Left cardiac atrium (tissue), 4 donors: Measurements from ENCODE around the gene S100A6. TPM values are rescaled to one million over a fixed set of nuclear protein-coding genes. Genes with fewer than 3 reads are reported as not detected.
"Not testable (repeated sequence)": the region's sequence is repeated elsewhere in the genome, so short reads cannot be mapped to it uniquely, and the experiment has no call there.

Source experiments
- ATAC-seq, 2 donors: fragments of 200-7000 bp; cut with Tn5 transposase; one replicate each; pipeline ENCODE4 v1.9.1; 2020; ENCODE audit warnings: mild to moderate bottlenecking in 2 of 2, moderate library complexity in 2 of 2
- DNase-seq: peaks from one replicate; pipeline ENCODE4 v3.0.0-alpha.2; 2020
- intact Hi-C, 2 donors: fragments of 100-400 bp; cut with DNase I; formaldehyde crosslinking; loops; one replicate each; pipeline versions ENCODE4 v1.14.1 to v1.15.1; 2022 to 2023
- long read RNA-seq: library from polyadenylated mRNA; unstranded; transcript quantifications from one replicate; pipeline ENCODE4 v2.0.0, GENCODE V29; 2021
- total RNA-seq, 2 donors: library from RNA; stranded (reverse); fragmentation: NEBNext Ultra II Directional; extraction: Animal tissue kit (Norgen Biotek cat#: 25700); gene quantifications; one replicate each; pipeline ENCODE4 v1.2.1, GENCODE V29; 2021
- donor health status: DM: no; HTN: yes; CAD: no.
- donor health status: DM: no; HTN: yes; CAD: no; lungs with severe emphysema.
- donor health status: DM: yes; HTN: yes; CAD: no.
- donor health status: Dilated cardiomyopathy.

S100A6 gene
- total RNA-seq: 100 to 1,000 TPM; 449 to 518 TPM
- long read RNA-seq, transcript S100A6-201 (3 exons, 665 nt): major isoform, 17 of 19 reads
- long read RNA-seq, partial matches to known transcripts: 0 of 19 reads
- long read RNA-seq, other reads (novel, unspliced or antisense): 1 of 19 reads

GRCh38 chr1:153535242-153536011, at the start of gene S100A6:
Gene S100A6, minus strand, starts transcription at chr1:153535991. Its CDS starts 652 bp downstream, at chr1:153535339.
- peak; percentile 69 for DNase-seq
- peak; percentile 56 to 66 for ATAC-seq
- intact Hi-C loops: loop anchor here in 1 of 2 donors (2.0 kb wide), 1 partner anchor 31 kb away; no protein-coding TSS in a partner anchor

DNA sequence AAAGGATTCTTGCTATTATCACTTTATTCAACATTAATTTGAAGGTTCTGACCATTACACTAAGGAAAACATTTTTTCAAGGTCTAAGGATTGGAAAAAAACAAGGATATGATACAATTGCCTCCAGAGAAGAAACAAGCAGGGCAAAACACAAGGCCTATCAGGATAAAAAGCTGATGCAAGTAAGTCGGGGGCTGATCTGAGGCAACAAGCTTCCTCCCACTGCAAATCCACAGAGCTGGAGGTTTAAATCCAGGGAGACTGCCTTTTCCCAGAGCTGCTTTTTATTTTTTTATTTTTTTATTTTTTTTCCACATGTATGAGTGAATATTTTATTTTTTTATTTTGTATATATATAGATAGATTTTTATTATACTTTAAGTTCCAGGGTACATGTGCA, 49.2 kb upstream of the S100A6 start:
- no peak for ATAC-seq
- DNase-seq: no peak
- intact Hi-C loops: no loop called here

DNA sequence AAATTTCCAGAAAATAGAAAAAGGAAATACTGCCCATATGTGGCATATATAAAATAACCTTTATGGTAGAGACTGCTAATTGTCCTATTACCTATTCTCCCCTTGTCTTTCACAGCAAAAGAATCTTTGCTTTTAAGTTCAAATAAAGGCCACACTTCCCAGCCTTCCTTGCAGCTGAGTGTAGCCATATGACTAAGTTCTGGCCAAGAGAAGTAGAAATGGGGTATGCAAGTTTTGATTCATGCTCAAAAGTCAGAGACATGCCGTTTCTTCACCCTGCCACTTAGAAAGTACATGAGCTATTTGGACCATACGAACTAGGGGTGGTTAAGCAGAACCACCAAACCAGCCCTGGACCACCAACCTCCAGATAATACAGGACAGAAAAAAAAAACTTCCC, 48.2 kb upstream of the S100A6 start:
- ATAC-seq (no peak), DNase-seq (no peak)
- intact Hi-C loops: no loop called here

GRCh38 chr1:153583514-153583913, 47.7 kb upstream of the S100A6 start:
- ATAC-seq, intact Hi-C loops, DNase-seq: not testable (repeated sequence)

GRCh38 chr1:153582836-153583235, 47.0 kb upstream of the S100A6 start:
- DNase-seq, ATAC-seq, intact Hi-C loops: not testable (repeated sequence)

GRCh38 chr1:153578936-153579335, 43.1 kb upstream of the S100A6 start:
- DNase-seq (no peak), ATAC-seq (no peak)
- intact Hi-C loops: loop anchor here in 1 of 2 donors (10.0 kb wide), 1 partner anchor 86 kb away; no protein-coding TSS in a partner anchor

DNA sequence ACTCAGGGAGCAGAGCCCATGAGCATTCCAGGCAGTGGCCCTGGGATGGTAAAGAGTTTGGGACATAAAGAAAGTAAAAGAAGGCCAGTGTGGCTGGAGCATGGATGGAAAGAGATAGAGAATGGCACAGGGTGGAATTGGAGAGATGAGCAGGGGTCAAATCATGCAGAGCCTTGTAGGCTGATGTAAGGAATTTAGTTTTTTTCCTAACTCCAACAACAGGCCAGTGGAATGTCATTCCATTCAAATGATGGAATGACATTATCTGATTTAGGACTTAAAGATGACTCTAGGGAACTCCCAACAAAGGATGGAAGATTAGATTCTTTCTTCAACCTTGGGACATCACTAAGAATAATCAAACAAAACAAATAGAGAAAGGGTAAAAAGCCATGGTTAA, 42.7 kb upstream of the S100A6 start:
- no peak for DNase-seq
- ATAC-seq: no peak
- intact Hi-C loops: loop anchor here in 1 of 2 donors (10.0 kb wide), 1 partner anchor 86 kb away; no protein-coding TSS in a partner anchor

DNA sequence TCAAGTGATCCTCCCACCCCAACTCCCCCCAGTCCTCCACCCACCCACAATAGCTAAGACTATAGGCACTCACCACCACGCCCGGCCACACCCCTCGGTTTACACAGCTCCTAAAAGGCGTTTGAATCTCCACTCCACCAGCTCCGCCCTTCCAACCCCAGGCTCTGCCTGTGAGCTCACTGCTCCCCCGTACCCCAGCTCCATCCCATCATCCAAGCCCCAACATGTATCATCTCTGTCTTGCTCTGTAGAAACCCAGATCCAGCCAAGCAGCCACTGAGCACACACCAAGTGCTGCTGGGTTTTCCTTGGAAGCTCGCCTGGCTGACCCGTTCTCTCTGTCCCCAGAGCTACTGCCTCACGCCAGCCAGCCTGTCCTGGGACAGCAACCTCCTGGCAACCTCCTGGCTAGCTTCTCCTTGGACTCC, 41.8 kb upstream of the S100A6 start:
- intact Hi-C loops: loop anchor here in 1 of 2 donors (10.0 kb wide), 1 partner anchor 87 kb away; no protein-coding TSS in a partner anchor
- peak; percentile 26 for DNase-seq

GRCh38 chr1:153577138-153577537, 41.3 kb upstream of the S100A6 start:
- intact Hi-C loops: loop anchor here in 1 of 2 donors (10.0 kb wide), 1 partner anchor 88 kb away; no protein-coding TSS in a partner anchor

More for the DNA sequence above, 41.8 kb upstream of the S100A6 start:
- peak; percentile 42 to 93 for ATAC-seq

DNA sequence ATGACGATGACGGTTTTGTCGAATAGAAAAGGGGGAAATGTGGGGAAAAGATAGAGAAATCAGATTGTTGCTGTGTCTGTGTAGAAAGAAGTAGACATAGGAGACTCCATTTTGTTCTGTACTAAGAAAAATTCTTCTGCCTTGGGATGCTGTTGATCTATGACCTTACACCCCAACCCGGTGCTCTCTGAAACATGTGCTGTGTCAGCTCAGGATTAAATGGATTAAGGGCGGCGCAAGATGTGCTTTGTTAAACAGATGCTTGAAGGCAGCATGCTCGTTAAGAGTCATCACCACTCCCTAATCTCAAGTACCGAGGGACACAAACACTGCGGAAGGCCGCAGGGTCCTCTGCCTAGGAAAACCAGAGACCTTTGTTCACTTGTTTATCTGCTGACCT, 39.7 kb upstream of the S100A6 start:
- DNase-seq, ATAC-seq: not testable (repeated sequence)
- intact Hi-C loops: loop anchor here in 1 of 2 donors (10.0 kb wide), 1 partner anchor 89 kb away; no protein-coding TSS in a partner anchor

More at GRCh38 chr1:153577138-153577537, 41.3 kb upstream of the S100A6 start:
- DNase-seq (no peak), ATAC-seq (no peak)

- intact Hi-C loops: loop anchor here in 1 of 2 donors (10.0 kb wide), 1 partner anchor 90 kb away; no protein-coding TSS in a partner anchor
- not testable (repeated sequence) for ATAC-seq, DNase-seq
These were observed 39.3 kb upstream of the S100A6 start for GRCh38 chr1:153575081-153575491.

- ATAC-seq (no peak), DNase-seq (no peak)
- intact Hi-C loops: loop anchor here in 1 of 2 donors (5.0 to 10.0 kb wide), 2 partner anchors 44 to 91 kb away; partner anchors contain the start of gene S100A14
These were observed 37.6 kb upstream of the S100A6 start for GRCh38 chr1:153573351-153573750.

DNA sequence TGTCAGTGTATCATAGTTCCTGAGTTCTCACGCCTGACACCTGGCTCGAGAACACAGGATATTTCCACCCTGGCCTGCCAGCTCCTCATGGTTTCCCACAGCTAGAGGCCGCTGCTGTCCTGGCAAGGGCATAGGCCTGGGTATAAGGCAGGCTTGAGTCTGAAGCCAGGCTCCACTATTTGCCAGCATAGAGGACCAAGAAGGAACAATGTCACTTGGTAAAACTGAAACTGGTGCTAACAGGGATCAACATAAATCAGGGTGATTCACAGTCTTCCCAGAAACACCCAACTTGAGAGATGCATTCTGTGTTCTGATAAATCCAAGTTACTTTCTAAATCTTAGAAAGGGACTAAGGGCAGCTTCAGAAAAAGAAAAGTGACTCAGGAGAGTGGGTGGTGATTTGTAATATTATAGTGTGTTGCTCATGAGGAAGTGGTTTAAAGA, 36.8 kb upstream of the S100A6 start:
- peak; percentile 81 to 90 for ATAC-seq
- peak; percentile 87 for DNase-seq
- intact Hi-C loops: loop anchor here in 1 of 2 donors (5.0 to 10.0 kb wide), 2 partner anchors 45 to 92 kb away; partner anchors contain the start of gene S100A14

GRCh38 chr1:153571706-153572105, 35.9 kb upstream of the S100A6 start:
- intact Hi-C loops: loop anchor here in 1 of 2 donors (5.0 to 10.0 kb wide), 2 partner anchors 46 to 93 kb away; partner anchors contain the start of gene S100A14
- ATAC-seq (no peak), DNase-seq (no peak)

- intact Hi-C loops: loop anchor here in 1 of 2 donors (5.0 to 10.0 kb wide), 2 partner anchors 46 to 94 kb away; partner anchors contain the start of gene S100A14
- no peak for DNase-seq
- no peak for ATAC-seq
These were observed 35.1 kb upstream of the S100A6 start for GRCh38 chr1:153570874-153571273.

DNA sequence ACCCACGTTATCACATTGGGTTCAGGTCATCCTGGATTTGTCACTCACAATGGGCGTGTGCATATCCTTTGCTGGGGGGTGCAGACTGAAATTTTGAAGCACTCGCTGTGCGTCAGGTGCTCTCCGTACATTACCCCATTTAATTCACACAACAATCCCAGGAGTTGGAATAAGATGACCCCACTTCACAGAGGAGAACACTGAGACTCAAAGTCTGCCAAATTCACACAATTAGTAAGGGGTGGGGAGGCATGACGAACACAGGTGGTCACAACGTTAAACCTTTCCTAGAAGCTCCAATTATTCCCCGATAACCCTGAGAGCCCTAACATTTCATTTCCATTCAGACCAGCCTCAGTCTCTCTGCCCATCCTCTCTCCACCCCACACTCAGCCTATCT, 33.7 kb upstream of the S100A6 start:
- intact Hi-C loops: loop anchor here (2.0 to 5.0 kb wide), 3 partner anchors 37 to 217 kb away; no protein-coding TSS in a partner anchor
- ATAC-seq (no peak), DNase-seq (no peak)

GRCh38 chr1:153568367-153569099, 32.7 kb upstream of the S100A6 start:
- DNase-seq (peak; percentile 91), ATAC-seq (peak; percentile 16 to 35)
- intact Hi-C loops: loop anchor here (1.0 to 5.0 kb wide), 4 partner anchors 36 to 216 kb away; no protein-coding TSS in a partner anchor

DNA sequence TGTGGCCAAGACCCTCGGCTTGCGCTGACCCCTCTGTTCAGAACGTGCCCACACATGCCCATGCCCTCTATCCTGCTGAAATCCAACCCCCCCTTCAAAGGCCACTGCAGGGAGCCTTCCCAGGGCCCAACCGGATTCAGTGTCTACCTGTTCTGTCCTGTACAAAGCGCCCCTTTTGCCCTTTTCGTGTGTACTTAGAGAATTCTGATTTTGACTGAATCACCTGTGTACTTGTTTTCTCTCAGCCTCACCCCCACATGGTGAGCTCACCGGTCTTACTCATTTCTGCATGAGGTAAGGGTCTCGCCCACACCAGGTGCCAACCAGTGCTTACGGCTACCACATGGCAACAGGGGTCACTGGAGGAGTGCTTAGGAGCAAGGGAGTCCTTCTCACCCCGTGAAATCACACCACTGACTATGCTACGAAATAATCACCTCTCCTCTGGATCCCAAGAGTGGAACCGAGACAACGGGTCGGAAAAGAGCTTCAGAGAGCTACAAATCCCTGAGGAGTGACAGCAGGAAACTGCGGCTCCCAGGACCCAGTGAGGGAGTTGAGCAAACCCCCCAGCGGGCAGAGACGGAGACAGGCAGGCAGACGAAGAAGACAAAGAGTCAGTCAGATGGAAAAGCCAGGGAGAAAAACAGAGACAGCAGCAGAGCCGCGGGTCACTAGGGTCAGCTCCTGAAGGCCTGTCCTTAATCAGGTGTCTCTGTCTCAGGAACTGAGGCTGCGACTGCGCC, 32.0 kb upstream of the S100A6 start:
- ATAC-seq (peak in 1 of 2 donors; percentile 31), DNase-seq (peak; percentile 29)
- intact Hi-C loops: loop anchor here (1.0 to 5.0 kb wide), 5 partner anchors 33 to 215 kb away; partner anchors contain the start of gene S100A6 (in 1 of the 2)
